ENCODE results near the gene GET4.

DNA sequence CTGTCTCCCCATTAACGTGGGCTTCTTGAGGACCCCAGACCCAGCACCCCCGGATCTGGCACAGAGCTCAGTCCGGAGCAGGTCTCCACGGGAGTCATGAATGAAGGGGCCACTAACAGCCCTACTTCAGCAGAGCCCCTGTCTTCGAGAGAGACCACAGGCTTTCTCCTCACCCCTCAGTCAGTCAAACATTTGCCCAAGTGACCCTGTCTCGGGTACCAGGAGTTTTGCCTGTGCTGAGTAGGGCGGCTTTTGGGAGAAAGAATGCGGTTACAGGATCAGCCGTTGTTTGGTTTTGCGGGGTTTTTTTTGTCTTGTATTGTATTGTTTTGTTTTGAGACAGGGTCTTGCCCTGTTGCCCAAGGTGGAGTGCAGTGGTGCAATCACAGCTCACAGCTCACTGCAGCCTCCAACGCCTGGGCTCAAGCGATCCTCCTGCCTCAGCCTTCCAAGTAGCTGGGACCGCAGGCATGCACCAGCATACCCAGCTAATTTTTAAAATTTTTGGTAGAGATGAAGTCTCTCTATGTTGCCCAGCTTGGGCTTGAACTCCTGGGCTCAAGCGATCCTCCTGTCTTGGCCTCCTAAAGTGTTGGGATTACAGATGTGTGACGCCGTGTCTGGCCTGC lies 61.6 kb downstream of the GET4 start:
- TF ChIP-seq, protein P1, sequence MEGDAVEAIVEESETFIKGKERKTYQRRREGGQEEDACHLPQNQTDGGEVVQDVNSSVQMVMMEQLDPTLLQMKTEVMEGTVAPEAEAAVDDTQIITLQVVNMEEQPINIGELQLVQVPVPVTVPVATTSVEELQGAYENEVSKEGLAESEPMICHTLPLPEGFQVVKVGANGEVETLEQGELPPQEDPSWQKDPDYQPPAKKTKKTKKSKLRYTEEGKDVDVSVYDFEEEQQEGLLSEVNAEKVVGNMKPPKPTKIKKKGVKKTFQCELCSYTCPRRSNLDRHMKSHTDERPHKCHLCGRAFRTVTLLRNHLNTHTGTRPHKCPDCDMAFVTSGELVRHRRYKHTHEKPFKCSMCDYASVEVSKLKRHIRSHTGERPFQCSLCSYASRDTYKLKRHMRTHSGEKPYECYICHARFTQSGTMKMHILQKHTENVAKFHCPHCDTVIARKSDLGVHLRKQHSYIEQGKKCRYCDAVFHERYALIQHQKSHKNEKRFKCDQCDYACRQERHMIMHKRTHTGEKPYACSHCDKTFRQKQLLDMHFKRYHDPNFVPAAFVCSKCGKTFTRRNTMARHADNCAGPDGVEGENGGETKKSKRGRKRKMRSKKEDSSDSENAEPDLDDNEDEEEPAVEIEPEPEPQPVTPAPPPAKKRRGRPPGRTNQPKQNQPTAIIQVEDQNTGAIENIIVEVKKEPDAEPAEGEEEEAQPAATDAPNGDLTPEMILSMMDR (IDR thresholded peaks at IDR 0.05) = no peak
- TF ChIP-seq POLR2A (IDR thresholded peaks at IDR 0.05) = no peak
